GM12874 (cell line): ENCODE data around the gene NOTCH3.

Experiments
- CTCF ChIP-seq: IDR thresholded peaks from 2 replicates; pipeline ENCODE4 v1.5.1; 2011; ENCODE audit warnings: low read depth, mild to moderate bottlenecking, control low read depth, low read length, moderate library complexity; ENCODE audit not compliant: insufficient read depth

NOTCH3 gene

GRCh38 chr19:15241259-15241910 lies 40.6 kb upstream of the NOTCH3 start:
- no peak for TF ChIP-seq CTCF

DNA sequence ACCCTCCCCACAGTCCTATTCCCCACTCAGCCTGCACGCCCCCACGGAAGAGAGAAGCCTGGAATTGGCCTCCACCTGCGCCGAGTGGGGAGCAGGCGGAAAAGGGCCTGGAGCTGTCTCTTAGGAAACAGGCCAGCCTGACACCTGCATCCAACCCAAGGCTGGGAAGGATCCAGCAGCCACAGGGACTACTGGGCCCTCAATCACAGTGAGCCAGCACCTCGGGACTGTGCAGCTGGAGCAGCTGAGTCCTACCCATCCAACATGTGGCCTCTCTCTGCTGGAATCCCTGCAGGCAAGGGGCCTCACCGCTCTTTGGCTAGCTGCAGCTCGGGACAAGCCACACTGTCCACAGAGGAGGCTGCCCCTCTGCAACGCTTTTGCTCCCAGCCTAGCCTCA lies 39.7 kb upstream of the NOTCH3 start:
- TF ChIP-seq CTCF, result no peak

DNA sequence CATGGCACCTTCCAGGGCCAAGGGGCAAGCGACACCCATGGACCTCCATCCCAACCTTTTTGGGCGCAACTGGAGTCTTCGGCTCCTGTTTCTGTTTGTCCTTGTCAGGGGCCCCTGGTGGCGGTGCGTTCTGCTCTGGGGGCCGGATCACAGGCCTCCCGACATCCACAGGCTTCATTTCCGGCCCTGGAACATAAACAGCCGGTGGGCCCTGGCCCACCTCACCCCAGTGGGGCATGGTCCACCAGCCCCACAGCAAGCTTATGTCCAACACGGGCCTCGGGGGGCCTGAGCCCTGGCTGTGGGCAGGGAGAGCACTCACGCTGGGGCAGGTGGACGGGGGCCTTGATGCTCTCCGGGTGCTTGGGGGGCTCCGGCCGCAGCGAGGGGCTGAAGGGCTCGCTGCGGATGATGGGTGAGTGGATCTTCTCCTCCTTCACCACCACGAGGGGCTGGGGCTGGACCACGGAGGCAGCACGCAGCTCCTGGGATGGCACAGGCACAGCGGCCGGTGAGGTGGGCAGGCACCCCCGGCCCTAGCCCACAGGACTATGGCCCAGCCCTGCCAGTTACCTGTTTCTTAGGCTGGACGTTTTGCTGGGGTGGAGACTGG lies 38.6 kb upstream of the NOTCH3 start:
- no peak for TF ChIP-seq CTCF

DNA sequence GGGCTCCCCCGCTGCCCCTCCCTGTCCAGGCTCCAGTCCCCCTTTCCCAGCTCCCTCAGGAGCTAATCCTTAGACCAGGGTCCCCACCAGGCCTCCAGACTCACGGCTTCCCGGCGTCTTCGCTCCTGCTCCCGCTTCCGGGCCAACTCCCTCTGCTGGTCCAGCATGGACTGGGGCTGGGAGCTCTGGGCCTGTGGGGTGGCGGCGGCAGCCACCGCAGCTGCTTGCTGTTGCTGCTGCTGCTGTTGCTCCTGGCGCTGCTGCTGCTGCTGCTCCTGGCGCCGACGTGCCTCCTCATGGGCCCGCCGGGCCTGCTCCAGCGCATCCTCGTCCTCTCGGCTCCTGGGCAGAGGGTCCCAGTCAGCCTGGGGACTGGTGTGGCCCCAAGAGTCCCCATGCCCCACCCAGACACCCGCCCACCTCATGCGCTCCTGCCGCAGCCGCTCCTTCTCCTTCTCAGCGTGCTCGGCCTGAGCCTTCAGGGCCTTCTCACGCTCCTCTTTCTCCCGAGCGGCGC lies 37.9 kb upstream of the NOTCH3 start:
- TF ChIP-seq CTCF, result no peak

GRCh38 chr19:15237759-15238638 lies 37.2 kb upstream of the NOTCH3 start:
- no peak for TF ChIP-seq CTCF

DNA sequence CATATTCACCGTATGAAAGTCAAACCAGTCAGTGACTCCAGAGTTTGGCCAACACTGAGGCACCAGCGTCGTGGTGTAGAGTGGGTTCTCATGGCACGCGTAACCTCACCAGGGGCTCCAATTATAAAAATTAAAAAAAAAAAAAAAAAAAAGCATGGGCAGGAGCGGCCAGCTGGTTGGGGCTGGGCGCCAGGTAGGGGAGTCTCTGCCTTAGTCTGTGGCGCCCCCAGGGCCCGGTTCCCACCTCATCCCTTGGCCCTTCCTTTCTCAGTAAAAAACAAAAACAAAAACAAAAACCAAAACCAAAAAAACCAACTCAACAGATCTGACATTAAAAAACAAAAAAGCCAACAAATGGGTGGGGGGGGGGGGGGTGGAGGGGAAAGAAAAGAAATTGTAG lies 36.1 kb upstream of the NOTCH3 start:
- TF ChIP-seq CTCF, result no peak

DNA sequence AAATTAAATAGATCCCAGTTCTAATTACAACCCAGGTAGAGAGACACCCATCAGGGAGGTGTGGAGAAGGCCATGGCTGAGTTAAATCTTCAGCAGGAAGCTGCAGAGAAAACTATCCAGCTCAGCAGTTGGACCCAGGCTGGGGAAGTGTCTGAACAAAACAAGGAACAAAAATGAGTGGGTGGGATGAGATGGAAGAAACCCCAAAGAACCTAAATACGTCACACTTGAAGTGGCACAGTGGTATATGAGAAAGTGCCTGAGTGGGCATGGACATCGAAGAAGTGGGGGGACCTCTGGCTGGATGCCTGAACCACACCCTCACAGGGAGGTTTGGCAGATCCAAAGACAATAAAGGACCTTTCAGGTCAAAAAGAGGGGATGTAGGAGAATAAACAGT lies 35.0 kb upstream of the NOTCH3 start:
- no peak for TF ChIP-seq CTCF
